KOPT-K1 (cell line): Measurements from ENCODE around the gene NGEF.

Source experiments
- H3K27ac ChIP-seq: fragments of 200-600 bp; sonication (generic); 2 replicates; pipeline ENCODE4 v1.5.1; 2016; ENCODE audit warnings: antibody characterized with exemption, mild to moderate bottlenecking, low read depth, low read length; ENCODE audit not compliant: poor library complexity, severe bottlenecking
- H3K36me3 ChIP-seq: fragments of 200-600 bp; sonication (generic); 2 replicates; pipeline ENCODE4 v1.5.1; 2017; ENCODE audit warnings: antibody characterized with exemption, mild to moderate bottlenecking, low read length, moderate library complexity; ENCODE audit not compliant: insufficient read depth
- H3K9me3 ChIP-seq: fragments of 200-600 bp; sonication (generic); 2 replicates; pipeline ENCODE4 v1.5.1; 2017; ENCODE audit warnings: antibody characterized with exemption, low read length, mild to moderate bottlenecking; ENCODE audit not compliant: insufficient read depth, poor library complexity, severe bottlenecking

Gene NGEF

GRCh38 chr2:232980683-232981082, 32.4 kb downstream of the NGEF start:
- Histone ChIP-seq H3K27ac (no peak overlapping the region), H3K36me3 (no peaks in the 10 kb centered on the region), H3K9me3 (no peaks in the 10 kb centered on the region)

GRCh38 chr2:232979871-232980461, 33.1 kb downstream of the NGEF start:
- H3K27ac ChIP-seq: no peak overlapping the region

GRCh38 chr2:232977438-232977971, 35.6 kb downstream of the NGEF start:
- Histone ChIP-seq H3K36me3 (no peaks in the 10 kb centered on the region), H3K9me3 (no peaks in the 10 kb centered on the region), H3K27ac (no peak overlapping the region)

More at GRCh38 chr2:232979871-232980461, 33.1 kb downstream of the NGEF start:
- Histone ChIP-seq H3K36me3 (no peaks in the 10 kb centered on the region), H3K9me3 (no peaks in the 10 kb centered on the region)

DNA sequence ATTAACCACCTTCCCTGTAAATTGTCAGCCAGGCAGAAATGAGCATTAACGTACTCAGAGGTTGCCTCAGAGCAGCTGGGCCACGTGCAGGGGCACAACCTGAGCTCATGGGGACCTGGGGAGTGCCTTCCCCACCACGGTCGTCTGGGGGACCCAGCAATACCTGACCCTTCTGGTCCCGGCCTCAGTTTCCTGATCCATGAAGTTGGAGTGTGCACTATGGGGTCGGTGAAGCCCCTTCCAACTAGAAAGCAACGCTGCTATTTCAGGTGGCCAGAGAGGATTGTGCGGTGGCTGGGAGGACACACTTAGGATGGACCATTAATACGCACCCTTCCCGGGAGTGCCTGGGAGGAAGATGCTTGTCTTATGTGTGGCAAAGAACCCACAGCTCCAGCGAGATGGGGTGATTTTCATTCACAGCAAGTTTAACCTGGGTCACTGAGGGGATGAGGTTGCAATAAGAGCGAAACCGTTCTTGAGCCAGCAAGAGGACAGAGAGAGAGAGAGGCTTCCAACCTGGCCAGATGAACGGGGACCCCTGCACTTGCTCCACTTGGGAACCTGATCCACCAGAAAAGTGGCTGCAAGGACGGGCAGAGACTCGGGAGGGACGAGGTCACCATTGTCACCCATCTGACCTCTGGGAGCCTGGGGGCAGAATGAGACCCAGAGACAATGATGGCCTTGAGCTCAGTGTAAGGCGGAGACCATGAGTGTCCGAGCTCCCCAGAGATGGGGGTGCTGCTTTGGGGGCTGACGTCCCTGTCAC, 36.2 kb downstream of the NGEF start:
- Histone ChIP-seq H3K27ac (no peak overlapping the region), H3K9me3 (no peaks in the 10 kb centered on the region), H3K36me3 (no peaks in the 10 kb centered on the region)

GRCh38 chr2:232976176-232976575, 36.9 kb downstream of the NGEF start:
- Histone ChIP-seq H3K36me3 (no peaks in the 10 kb centered on the region), H3K27ac (no peak overlapping the region), H3K9me3 (no peaks in the 10 kb centered on the region)

GRCh38 chr2:232974396-232974795, 38.7 kb downstream of the NGEF start:
- no peaks in the 10 kb centered on the region for H3K9me3 ChIP-seq
- no peaks in the 10 kb centered on the region for H3K36me3 ChIP-seq
- no peak overlapping the region for H3K27ac ChIP-seq

GRCh38 chr2:232973796-232974195, 39.3 kb downstream of the NGEF start:
- no peak overlapping the region for H3K27ac ChIP-seq
- H3K36me3 ChIP-seq: no peaks in the 10 kb centered on the region
- H3K9me3 ChIP-seq: peaks cover 2% of the 10 kb centered on the region

DNA sequence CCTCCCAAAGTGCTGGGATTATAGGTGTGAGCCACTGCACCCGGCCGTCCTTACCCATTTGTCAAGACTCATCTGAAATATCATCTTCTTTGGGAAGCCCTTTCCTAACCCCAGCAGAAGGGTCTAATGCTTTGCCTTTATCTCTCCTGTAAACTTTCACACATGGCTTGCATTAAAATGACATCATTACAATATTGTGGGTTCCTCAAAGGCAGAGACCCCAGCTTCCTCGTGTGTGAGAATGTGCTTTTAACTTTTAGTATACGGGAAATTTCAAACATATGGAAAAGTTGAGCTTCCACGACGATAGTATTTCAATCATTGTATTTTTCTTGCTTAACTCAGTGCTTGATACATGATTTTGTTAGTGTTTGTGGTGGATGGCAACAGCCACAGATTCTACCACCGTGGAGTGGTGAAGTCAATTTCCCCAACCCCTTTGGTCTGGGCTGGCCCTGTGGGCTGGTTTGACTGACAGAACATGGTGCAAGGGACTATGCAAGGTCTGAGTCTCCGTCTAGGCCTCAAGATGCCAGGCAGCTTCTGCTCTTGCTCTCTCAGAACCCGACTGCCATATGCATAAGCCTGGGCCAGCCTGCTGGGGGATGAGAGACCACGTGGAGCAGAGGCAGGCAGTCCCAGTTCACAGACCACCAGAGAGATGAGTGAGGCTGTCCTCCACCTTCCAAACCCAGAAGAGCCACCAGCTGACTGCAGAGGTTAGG, 39.9 kb downstream of the NGEF start:
- Histone ChIP-seq H3K27ac (no peak overlapping the region), H3K9me3 (peaks cover 5% of the 10 kb centered on the region), H3K36me3 (no peaks in the 10 kb centered on the region)

DNA sequence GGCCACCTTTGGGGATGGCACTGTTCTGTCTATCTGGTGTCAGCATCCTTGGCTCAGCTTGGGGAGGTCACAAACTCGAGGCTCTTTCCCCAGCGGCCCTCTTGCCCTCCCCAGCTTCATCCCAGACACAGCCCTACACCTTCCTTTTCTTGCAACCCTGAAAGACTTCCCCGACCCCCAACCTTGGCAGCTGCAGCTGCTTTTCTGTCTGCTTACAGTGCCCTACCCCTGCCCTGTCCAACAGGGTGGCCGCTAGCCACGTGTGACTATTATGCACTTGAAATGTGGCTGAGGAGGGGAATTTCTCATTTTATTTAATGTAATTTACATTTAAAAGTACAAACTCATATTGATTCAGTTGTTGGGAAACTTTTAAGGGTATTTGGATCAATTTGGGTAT, 41.3 kb downstream of the NGEF start:
- Histone ChIP-seq H3K27ac (no peak overlapping the region), H3K9me3 (peaks cover 5% of the 10 kb centered on the region), H3K36me3 (no peaks in the 10 kb centered on the region)

DNA sequence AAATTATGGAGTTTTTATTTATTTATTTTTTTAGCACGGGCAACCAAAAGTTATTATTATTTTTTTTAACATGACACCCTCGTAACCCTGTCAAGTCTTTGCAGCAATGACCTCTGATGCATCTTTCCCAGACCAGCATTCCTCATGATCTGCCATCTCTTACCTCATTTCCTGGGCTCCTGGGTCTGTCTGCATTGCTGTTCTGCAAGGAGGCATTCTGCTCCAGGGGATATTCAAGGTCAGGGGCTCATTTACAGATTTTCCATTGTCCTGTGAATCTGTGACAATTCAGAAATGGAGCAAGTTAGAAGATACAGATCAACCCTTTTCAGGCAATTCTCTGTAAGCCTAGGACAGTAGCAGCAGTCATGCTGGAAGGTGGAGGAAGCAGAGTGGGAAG, 43.0 kb downstream of the NGEF start:
- H3K27ac ChIP-seq: no peak overlapping the region
- peaks cover 22% of the 10 kb centered on the region for H3K9me3 ChIP-seq
- H3K36me3 ChIP-seq: no peaks in the 10 kb centered on the region

- peaks cover 23% of the 10 kb centered on the region for H3K9me3 ChIP-seq
- H3K27ac ChIP-seq: no peak overlapping the region
- no peaks in the 10 kb centered on the region for H3K36me3 ChIP-seq
Measured at GRCh38 chr2:232967474-232967873, 45.6 kb downstream of the NGEF start.

GRCh38 chr2:232966122-232966521, 46.9 kb downstream of the NGEF start:
- Histone ChIP-seq H3K36me3 (no peaks in the 10 kb centered on the region), H3K9me3 (peaks cover 32% of the 10 kb centered on the region), H3K27ac (no peak overlapping the region)

DNA sequence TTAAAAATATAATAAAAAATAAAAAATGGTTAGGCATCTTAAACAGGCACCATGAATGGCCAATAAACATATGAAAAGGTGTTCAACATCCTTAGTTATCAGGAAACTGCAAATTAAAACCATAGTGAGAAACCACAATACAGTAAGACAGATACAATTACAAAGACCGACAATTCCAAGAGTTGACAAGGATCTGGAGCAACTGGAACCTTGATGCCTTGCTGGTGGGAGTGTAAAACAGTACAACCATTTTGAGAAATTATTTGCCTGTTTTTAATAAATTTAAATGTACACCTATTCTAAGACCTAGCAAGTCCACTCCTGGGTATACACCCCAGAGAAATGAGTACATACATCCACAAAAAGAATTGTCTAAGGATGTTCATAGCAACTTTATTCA, 49.1 kb downstream of the NGEF start:
- Histone ChIP-seq H3K27ac (no peak overlapping the region), H3K36me3 (no peaks in the 10 kb centered on the region), H3K9me3 (peaks cover 31% of the 10 kb centered on the region)

DNA sequence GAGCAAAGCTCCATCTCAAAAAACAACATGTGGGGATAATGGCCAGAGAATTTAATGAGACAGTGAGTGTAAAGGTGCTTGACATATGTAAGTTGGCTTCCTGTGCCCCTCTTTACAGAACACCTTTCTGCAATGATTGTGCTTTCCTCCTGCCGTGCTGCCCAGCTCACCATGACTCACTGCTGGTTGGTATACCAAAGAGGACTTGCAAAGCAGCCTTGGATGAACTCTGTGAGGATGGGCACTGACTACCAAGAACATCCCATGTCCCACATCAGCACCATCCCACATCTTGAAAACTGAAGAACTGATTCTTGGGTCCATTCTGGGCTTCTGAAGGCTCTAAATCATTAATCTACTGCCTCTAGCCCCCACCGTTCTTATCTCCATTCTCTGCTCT, 52.2 kb downstream of the NGEF start:
- no peaks in the 10 kb centered on the region for H3K36me3 ChIP-seq
- H3K9me3 ChIP-seq: peaks cover 18% of the 10 kb centered on the region
- H3K27ac ChIP-seq: no peak overlapping the region

DNA sequence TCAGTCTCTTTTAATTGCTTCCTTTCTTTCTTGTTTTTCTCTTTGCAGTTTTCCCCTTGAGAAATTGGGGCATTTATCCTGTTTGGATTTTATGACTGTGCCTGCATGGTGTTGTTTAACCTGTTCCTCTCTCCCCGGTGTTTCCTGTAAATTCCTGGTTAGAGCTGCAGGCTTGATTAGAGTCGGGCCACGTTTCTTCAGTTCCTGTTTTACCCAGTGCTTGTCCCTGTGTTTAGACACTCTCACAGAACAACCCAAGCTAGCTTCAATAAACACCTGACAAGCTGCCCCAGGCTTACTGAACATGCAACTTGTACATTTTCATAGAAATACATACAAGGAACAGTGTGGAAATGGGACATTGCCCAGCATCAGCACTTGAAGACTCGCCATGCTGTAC, 53.9 kb downstream of the NGEF start:
- Histone ChIP-seq H3K36me3 (no peaks in the 10 kb centered on the region), H3K9me3 (peaks cover 9% of the 10 kb centered on the region), H3K27ac (no peak overlapping the region)
